Measurements from ENCODE around the gene TEX52. TPM values are rescaled to one million over a fixed set of nuclear protein-coding genes. Genes with fewer than 3 reads are reported as not detected.
A peak's percentile ranks its signal among the peaks of the same experiment; 100 is the strongest.

Gene TEX52
- total and polyA plus RNA-seq, 2 of the 13 experiments (the other 11 are each of a cell fraction or from before 2014, with no cell fraction given) = 0.05 TPM; not detected in 1

DNA sequence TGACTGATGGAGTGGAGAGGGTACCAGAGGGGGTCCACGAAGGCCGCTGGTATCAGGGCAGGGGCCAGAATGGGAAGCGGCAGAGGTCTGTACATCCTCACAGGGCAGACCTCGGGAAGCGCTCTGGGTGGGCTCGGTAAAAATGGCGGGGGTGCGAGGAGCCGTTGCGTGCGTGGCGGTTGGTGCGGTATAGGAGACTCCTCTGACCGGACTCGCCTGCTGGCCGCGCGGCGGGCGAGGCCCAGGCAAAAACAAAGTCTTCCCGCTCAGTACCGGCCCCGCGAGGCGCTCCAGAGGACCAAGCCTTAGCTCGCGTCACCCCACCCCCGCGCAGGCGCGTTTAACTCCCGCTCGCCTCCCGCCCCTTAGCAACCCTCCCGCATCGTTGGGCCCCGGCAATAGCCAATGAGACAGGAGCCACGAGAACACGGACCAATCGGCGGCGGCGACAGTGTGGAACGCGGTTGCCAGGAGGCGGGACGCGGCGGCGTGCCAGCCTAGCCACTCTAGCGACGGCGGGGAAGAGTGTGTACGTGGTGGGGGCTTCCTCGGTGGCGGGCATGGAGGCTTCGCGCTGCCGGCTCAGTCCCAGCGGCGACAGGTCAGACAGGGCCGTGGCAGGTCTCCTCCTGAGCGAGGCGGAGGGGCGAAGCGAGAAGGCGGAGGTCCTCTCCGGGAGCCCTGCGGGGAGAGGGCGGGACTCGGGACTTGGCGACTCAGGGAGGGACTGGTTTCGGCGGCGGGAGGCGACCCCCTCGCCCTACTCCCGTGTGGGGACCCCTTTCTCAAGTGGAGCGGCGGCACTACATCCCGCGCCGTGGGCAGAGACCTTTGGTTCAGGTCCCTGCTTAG is 33.8 kb upstream of the TEX52 start, which contains the start of gene TULP3 (continued):
- TF ChIP-seq, protein P1, sequence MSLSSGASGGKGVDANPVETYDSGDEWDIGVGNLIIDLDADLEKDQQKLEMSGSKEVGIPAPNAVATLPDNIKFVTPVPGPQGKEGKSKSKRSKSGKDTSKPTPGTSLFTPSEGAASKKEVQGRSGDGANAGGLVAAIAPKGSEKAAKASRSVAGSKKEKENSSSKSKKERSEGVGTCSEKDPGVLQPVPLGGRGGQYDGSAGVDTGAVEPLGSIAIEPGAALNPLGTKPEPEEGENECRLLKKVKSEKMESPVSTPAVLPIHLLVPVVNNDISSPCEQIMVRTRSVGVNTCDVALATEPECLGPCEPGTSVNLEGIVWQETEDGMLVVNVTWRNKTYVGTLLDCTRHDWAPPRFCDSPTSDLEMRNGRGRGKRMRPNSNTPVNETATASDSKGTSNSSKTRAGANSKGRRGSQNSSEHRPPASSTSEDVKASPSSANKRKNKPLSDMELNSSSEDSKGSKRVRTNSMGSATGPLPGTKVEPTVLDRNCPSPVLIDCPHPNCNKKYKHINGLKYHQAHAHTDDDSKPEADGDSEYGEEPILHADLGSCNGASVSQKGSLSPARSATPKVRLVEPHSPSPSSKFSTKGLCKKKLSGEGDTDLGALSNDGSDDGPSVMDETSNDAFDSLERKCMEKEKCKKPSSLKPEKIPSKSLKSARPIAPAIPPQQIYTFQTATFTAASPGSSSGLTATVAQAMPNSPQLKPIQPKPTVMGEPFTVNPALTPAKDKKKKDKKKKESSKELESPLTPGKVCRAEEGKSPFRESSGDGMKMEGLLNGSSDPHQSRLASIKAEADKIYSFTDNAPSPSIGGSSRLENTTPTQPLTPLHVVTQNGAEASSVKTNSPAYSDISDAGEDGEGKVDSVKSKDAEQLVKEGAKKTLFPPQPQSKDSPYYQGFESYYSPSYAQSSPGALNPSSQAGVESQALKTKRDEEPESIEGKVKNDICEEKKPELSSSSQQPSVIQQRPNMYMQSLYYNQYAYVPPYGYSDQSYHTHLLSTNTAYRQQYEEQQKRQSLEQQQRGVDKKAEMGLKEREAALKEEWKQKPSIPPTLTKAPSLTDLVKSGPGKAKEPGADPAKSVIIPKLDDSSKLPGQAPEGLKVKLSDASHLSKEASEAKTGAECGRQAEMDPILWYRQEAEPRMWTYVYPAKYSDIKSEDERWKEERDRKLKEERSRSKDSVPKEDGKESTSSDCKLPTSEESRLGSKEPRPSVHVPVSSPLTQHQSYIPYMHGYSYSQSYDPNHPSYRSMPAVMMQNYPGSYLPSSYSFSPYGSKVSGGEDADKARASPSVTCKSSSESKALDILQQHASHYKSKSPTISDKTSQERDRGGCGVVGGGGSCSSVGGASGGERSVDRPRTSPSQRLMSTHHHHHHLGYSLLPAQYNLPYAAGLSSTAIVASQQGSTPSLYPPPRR (CRISPR knock-in tag; IDR thresholded peaks at IDR 0.05; ENCODE audit: borderline replicate concordance) = peak; percentile 68
- TF ChIP-seq HOXA7 (CRISPR knock-in tag; IDR thresholded peaks at IDR 0.05) (no peak), PTBP1 (IDR thresholded peaks at IDR 0.05; ENCODE audit: low read depth, low read length, poor library complexity, severe bottlenecking) (no peak), HIVEP1 (CRISPR knock-in tag; IDR thresholded peaks at IDR 0.05) (peak; percentile 46; the same call in 1 of the 2 replicates), IRX3 (CRISPR knock-in tag; IDR thresholded peaks at IDR 0.05; ENCODE audit: borderline replicate concordance, low read depth) (no peak), ASH2L (IDR thresholded peaks at IDR 0.05; ENCODE audit: insufficient read length, low read depth, low read length) (no peak), CC2D1A (CRISPR knock-in tag; IDR thresholded peaks at IDR 0.05) (0 out of 2 replicates have a peak, but pooled peaks have one; percentile 26), SOX13 (IDR thresholded peaks at IDR 0.05) (no peak), SOX13 (CRISPR knock-in tag; conservative IDR thresholded peaks at IDR 0.05 in 1 of 2, IDR thresholded peaks at IDR 0.05 in 1 of 2) (peak in 1 of 2 experiments; percentile 29; a peak in 1 of 4 replicates), NR2F1 (CRISPR knock-in tag; IDR thresholded peaks at IDR 0.05) (no peak)
- TF ChIP-seq, protein P2, sequence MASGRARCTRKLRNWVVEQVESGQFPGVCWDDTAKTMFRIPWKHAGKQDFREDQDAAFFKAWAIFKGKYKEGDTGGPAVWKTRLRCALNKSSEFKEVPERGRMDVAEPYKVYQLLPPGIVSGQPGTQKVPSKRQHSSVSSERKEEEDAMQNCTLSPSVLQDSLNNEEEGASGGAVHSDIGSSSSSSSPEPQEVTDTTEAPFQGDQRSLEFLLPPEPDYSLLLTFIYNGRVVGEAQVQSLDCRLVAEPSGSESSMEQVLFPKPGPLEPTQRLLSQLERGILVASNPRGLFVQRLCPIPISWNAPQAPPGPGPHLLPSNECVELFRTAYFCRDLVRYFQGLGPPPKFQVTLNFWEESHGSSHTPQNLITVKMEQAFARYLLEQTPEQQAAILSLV (CRISPR knock-in tag; IDR thresholded peaks at IDR 0.05; ENCODE audit: borderline replicate concordance) = peak; percentile 93; the same call in 1 of the 2 replicates
- TF ChIP-seq, protein P3, sequence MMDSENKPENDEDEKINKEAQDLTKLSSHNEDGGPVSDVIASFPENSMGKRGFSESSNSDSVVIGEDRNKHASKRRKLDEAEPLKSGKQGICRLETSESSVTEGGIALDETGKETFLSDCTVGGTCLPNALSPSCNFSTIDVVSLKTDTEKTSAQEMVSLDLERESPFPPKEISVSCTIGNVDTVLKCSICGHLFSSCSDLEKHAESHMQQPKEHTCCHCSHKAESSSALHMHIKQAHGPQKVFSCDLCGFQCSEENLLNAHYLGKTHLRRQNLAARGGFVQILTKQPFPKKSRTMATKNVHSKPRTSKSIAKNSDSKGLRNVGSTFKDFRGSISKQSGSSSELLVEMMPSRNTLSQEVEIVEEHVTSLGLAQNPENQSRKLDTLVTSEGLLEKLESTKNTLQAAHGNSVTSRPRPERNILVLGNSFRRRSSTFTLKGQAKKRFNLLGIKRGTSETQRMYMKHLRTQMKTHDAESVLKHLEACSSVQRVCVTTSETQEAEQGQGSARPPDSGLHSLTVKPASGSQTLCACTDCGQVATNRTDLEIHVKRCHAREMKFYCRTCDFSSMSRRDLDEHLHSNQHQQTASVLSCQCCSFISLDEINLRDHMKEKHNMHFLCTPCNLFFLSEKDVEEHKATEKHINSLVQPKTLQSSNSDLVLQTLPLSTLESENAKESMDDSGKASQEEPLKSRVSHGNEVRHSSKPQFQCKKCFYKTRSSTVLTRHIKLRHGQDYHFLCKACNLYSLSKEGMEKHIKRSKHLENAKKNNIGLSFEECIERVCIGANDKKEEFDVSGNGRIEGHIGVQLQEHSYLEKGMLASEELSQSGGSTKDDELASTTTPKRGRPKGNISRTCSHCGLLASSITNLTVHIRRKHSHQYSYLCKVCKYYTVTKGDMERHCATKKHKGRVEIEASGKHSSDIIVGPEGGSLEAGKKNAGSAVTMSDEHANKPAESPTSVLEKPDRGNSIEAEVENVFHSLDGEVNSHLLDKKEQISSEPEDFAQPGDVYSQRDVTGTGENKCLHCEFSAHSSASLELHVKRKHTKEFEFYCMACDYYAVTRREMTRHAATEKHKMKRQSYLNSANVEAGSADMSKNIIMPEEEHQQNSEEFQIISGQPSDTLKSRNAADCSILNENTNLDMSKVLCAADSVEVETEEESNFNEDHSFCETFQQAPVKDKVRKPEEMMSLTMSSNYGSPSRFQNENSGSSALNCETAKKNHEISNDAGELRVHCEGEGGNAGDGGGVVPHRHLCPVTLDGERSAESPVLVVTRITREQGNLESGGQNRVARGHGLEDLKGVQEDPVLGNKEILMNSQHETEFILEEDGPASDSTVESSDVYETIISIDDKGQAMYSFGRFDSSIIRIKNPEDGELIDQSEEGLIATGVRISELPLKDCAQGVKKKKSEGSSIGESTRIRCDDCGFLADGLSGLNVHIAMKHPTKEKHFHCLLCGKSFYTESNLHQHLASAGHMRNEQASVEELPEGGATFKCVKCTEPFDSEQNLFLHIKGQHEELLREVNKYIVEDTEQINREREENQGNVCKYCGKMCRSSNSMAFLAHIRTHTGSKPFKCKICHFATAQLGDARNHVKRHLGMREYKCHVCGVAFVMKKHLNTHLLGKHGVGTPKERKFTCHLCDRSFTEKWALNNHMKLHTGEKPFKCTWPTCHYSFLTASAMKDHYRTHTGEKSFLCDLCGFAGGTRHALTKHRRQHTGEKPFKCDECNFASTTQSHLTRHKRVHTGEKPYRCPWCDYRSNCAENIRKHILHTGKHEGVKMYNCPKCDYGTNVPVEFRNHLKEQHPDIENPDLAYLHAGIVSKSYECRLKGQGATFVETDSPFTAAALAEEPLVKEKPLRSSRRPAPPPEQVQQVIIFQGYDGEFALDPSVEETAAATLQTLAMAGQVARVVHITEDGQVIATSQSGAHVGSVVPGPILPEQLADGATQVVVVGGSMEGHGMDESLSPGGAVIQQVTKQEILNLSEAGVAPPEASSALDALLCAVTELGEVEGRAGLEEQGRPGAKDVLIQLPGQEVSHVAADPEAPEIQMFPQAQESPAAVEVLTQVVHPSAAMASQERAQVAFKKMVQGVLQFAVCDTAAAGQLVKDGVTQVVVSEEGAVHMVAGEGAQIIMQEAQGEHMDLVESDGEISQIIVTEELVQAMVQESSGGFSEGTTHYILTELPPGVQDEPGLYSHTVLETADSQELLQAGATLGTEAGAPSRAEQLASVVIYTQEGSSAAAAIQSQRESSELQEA (CRISPR knock-in tag; IDR thresholded peaks at IDR 0.05; ENCODE audit: not compliant biosample characterization) = peak; percentile 34

Measured in HepG2 (cell line).